Measurements from ENCODE around the gene RAB14.

The RAB14 gene

GRCh38 chr9:121201738-121202533, at the start of gene RAB14:
Gene RAB14 (minus strand): TSS chr9:121201869. CDS start chr9:121193412, 8,457 bp downstream.
- peak; percentile 99 to 100 for DNase-seq

- DNase-seq, result no peak
Measured at GRCh38 chr9:121249563-121249962, 47.9 kb upstream of the RAB14 start.

- no peak for DNase-seq
Measured at GRCh38 chr9:121246821-121247561, 45.3 kb upstream of the RAB14 start.

- DNase-seq, result no peak
Measured at GRCh38 chr9:121242959-121243346, 41.3 kb upstream of the RAB14 start.

- no peak for DNase-seq
Measured at GRCh38 chr9:121242219-121242958, 40.7 kb upstream of the RAB14 start.

- DNase-seq, result no peak
Measured at GRCh38 chr9:121240472-121241135, 38.9 kb upstream of the RAB14 start.

- DNase-seq, result no peak
Measured at GRCh38 chr9:121239851-121240250, 38.2 kb upstream of the RAB14 start.

- no peak for DNase-seq
Measured at GRCh38 chr9:121239071-121239470, 37.4 kb upstream of the RAB14 start.

GRCh38 chr9:121237916-121238315, 36.2 kb upstream of the RAB14 start:
- no peak for DNase-seq

- DNase-seq, result no peak
Measured at GRCh38 chr9:121235512-121235911, 33.8 kb upstream of the RAB14 start.

GRCh38 chr9:121234832-121235161, 33.1 kb upstream of the RAB14 start:
- no peak for DNase-seq

GRCh38 chr9:121233906-121234831, 32.5 kb upstream of the RAB14 start:
- DNase-seq, result no peak

- no peak for DNase-seq
Measured at GRCh38 chr9:121232251-121232650, 30.6 kb upstream of the RAB14 start.

- no peak for DNase-seq
Measured at GRCh38 chr9:121230256-121230655, 28.6 kb upstream of the RAB14 start.

- DNase-seq, result no peak
Measured at GRCh38 chr9:121227862-121228261, 26.2 kb upstream of the RAB14 start.

GRCh38 chr9:121226175-121226574, 24.5 kb upstream of the RAB14 start:
- no peak for DNase-seq

- peak; percentile 80 to 88 for DNase-seq
Measured at GRCh38 chr9:121225240-121225639, 23.6 kb upstream of the RAB14 start.

GRCh38 chr9:121222524-121223171, 21.0 kb upstream of the RAB14 start:
- peak; percentile 35 to 71 for DNase-seq

GRCh38 chr9:121221664-121222055, 20.0 kb upstream of the RAB14 start:
- no peak for DNase-seq

- DNase-seq, result no peak
Measured at GRCh38 chr9:121220996-121221663, 19.5 kb upstream of the RAB14 start.

GRCh38 chr9:121219530-121219929, 17.9 kb upstream of the RAB14 start:
- DNase-seq, result no peak

Data from NCI-H524 (cell line).